T-helper 17 cell (primary cell): ENCODE results near the gene RASAL2. TPM values are rescaled to one million over a fixed set of nuclear protein-coding genes. Genes with fewer than 3 reads are reported as not detected.

ENCODE experiments used
- ATAC-seq: fragments of 150-1000 bp; cut with Tn5 transposase; 2 replicates; pipeline ENCODE4 v1.10.0; 2021; ENCODE audit warnings: mild to moderate bottlenecking, moderate library complexity
- DNase-seq, 3 donors: peaks; one replicate each; pipeline versions ENCODE4 v3.0.0 to v3.0.0-alpha.2; 2020 to 2021
- H3K9me3 ChIP-seq: one replicate; pipeline ENCODE4 v1.7.0; 2013; ENCODE audit warnings: low read length, mild to moderate bottlenecking; ENCODE audit not compliant: control insufficient read depth, poor library complexity, severe bottlenecking
- H3K27ac Mint-ChIP-seq: one replicate; pipeline ENCODE4 v1.8.0; 2022; ENCODE audit warnings: mild to moderate bottlenecking, moderate library complexity, mixed read lengths
- H3K27me3 Mint-ChIP-seq: one replicate; pipeline ENCODE4 v1.8.0; 2022; ENCODE audit warnings: mixed read lengths
- H3K36me3 Mint-ChIP-seq: one replicate; pipeline ENCODE4 v1.8.0; 2022; ENCODE audit warnings: low read depth, mixed read lengths
- H3K4me1 Mint-ChIP-seq: one replicate; pipeline ENCODE4 v1.8.0; 2022; ENCODE audit warnings: mild to moderate bottlenecking, mixed read lengths
- H3K4me3 Mint-ChIP-seq: one replicate; pipeline ENCODE4 v1.8.0; 2022; ENCODE audit warnings: mild to moderate bottlenecking, moderate library complexity, mixed read lengths
- total RNA-seq, 4 donors: library from RNA in 2 of 4; stranded (reverse) in 2 of 4; gene quantifications; one replicate each; pipeline ENCODE4 v1.2.3 and lab custom pipeline; 2022 to 2026

RASAL2 gene
- total RNA-seq, 2 donors from 2014 or later: 0.07 to 0.29 TPM

- ATAC-seq (no peak), DNase-seq (no peak)
- Mint-ChIP-seq H3K4me1 (peaks cover 6% of the 10 kb centered on the region), H3K36me3 (no peaks in the 10 kb centered on the region), H3K27me3 (peaks cover 9% of the 10 kb centered on the region), H3K27ac (no peak overlapping the region), H3K4me3 (no peak overlapping the region)
- H3K9me3 ChIP-seq: no peaks in the 10 kb centered on the region
Measured at GRCh38 chr1:178452013-178452412, 358.1 kb downstream of the RASAL2 start.

DNA sequence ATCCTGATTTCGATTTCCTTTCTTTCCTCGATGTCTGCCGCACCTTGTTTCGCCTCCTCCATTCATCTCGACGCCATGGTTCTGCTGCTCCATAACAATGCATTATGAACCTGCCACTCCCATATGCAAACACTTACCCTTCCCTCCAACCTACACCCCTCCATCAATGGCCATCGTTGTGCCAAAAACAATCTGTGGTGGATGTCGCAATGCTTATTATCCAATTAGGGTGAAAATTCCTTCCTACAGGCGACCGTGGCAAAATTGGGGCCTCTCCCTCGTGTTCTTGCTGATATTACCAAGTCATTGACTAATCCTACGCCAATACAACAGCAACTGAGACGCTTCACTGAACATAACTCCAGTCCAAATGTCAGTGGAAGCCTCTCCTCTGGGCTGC is 362.6 kb downstream of the RASAL2 start:
- ATAC-seq: no peak

GRCh38 chr1:178457651-178458050 is 363.7 kb downstream of the RASAL2 start:
- ATAC-seq (no peak), DNase-seq (no peak)
- Mint-ChIP-seq H3K36me3 (no peaks in the 10 kb centered on the region), H3K27ac (no peak overlapping the region), H3K27me3 (no peaks in the 10 kb centered on the region), H3K4me3 (no peak overlapping the region), H3K4me1 (no peaks in the 10 kb centered on the region)
- H3K9me3 ChIP-seq: no peaks in the 10 kb centered on the region

More for the DNA sequence above, 362.6 kb downstream of the RASAL2 start:
- Mint-ChIP-seq H3K27me3 (no peaks in the 10 kb centered on the region), H3K27ac (no peak overlapping the region), H3K4me3 (no peak overlapping the region), H3K4me1 (no peaks in the 10 kb centered on the region), H3K36me3 (no peaks in the 10 kb centered on the region)
- no peaks in the 10 kb centered on the region for H3K9me3 ChIP-seq
- no peak for DNase-seq

- no peak for ATAC-seq
Measured at GRCh38 chr1:178458203-178458602, 364.3 kb downstream of the RASAL2 start.

GRCh38 chr1:178461104-178461503 is 367.2 kb downstream of the RASAL2 start:
- DNase-seq (no peak), ATAC-seq (no peak)
- Mint-ChIP-seq H3K4me3 (no peak overlapping the region), H3K27ac (no peak overlapping the region), H3K4me1 (no peaks in the 10 kb centered on the region), H3K36me3 (no peaks in the 10 kb centered on the region), H3K27me3 (peaks cover 11% of the 10 kb centered on the region)
- H3K9me3 ChIP-seq: no peaks in the 10 kb centered on the region

More at GRCh38 chr1:178458203-178458602, 364.3 kb downstream of the RASAL2 start:
- no peaks in the 10 kb centered on the region for H3K9me3 ChIP-seq
- H3K36me3 Mint-ChIP-seq: no peaks in the 10 kb centered on the region
- no peak for DNase-seq
- no peaks in the 10 kb centered on the region for H3K4me1 Mint-ChIP-seq
- H3K27me3 Mint-ChIP-seq: no peaks in the 10 kb centered on the region
- no peak overlapping the region for H3K4me3 Mint-ChIP-seq
- H3K27ac Mint-ChIP-seq: no peak overlapping the region

DNA sequence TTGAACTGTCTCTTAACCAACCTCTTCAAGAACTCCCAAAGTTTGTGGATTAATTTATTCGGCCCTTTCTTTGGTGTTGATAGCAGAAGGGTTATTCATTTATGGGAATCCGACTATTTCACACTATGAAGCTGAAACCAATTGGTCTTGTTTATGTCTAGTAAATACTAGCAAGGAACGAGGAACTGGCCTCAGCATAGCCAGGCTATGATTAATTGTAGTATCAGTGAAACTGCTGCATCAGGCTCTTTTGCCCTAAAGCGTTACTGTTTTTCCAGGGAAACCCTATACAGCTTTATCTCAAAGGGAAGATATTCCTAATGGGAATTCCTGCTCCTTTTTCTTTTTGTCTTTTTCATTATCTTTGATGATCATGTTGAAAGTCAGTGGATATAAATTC is 367.8 kb downstream of the RASAL2 start:
- Mint-ChIP-seq H3K27me3 (peaks cover 15% of the 10 kb centered on the region), H3K4me3 (no peak overlapping the region), H3K4me1 (no peaks in the 10 kb centered on the region), H3K36me3 (no peaks in the 10 kb centered on the region), H3K27ac (no peak overlapping the region)
- no peaks in the 10 kb centered on the region for H3K9me3 ChIP-seq
- ATAC-seq: no peak
- no peak for DNase-seq

DNA sequence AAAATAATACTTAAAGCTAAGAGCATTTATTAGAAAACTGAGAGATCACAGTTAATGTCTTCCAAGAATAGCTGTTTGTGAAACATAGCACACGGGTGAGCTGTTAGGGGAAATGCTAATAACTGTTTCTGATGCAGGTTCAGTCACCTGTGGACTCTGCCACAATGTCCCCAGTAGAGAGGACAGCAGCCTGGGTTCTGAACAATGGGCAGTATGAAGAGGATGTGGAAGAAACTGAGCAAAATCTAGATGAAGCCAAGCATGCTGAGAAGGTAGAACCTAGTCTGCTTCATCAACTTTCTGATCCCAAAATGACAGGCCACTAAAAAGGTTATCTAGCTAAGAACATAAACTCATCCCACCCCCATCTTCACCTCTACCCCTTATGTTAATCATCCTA is 370.2 kb downstream of the RASAL2 start:
- H3K4me3 Mint-ChIP-seq: no peak overlapping the region
- ATAC-seq: no peak
- no peaks in the 10 kb centered on the region for H3K9me3 ChIP-seq
- H3K4me1 Mint-ChIP-seq: no peaks in the 10 kb centered on the region
- no peak overlapping the region for H3K27ac Mint-ChIP-seq
- peaks cover 28% of the 10 kb centered on the region for H3K27me3 Mint-ChIP-seq
- H3K36me3 Mint-ChIP-seq: no peaks in the 10 kb centered on the region
- no peak for DNase-seq

DNA sequence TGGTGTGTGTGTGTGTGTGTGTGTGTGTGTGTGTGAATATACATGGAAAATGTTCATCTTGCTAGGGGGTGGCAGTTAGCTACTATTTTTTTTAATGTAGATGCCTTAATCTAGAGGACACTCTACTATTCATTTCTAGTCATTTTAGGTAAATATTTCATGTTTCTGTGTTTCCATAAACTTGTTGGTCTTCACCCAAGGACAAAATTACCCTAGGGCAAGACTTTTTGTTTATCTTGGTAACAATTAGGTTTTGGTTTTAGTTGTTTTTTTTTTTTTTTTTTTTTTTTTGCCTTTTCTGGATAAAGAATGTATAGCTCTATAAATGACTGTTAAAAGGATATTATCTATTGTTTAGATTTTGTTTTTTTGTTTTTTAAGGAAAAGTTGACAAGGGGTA is 370.7 kb downstream of the RASAL2 start:
- Mint-ChIP-seq H3K36me3 (no peaks in the 10 kb centered on the region), H3K4me1 (no peaks in the 10 kb centered on the region), H3K27me3 (peaks cover 28% of the 10 kb centered on the region), H3K4me3 (no peak overlapping the region), H3K27ac (no peak overlapping the region)
- ATAC-seq (no peak), DNase-seq (no peak)
- H3K9me3 ChIP-seq: no peaks in the 10 kb centered on the region

- ATAC-seq (no peak), DNase-seq (no peak)
- Mint-ChIP-seq H3K27ac (no peak overlapping the region), H3K4me3 (no peak overlapping the region), H3K36me3 (no peaks in the 10 kb centered on the region), H3K27me3 (peaks cover 29% of the 10 kb centered on the region), H3K4me1 (no peaks in the 10 kb centered on the region)
- H3K9me3 ChIP-seq: no peaks in the 10 kb centered on the region
Measured at GRCh38 chr1:178465011-178465410, 371.1 kb downstream of the RASAL2 start.

- Mint-ChIP-seq H3K27ac (no peak overlapping the region), H3K4me3 (no peak overlapping the region), H3K4me1 (peaks cover 2% of the 10 kb centered on the region), H3K36me3 (no peaks in the 10 kb centered on the region), H3K27me3 (peaks cover 42% of the 10 kb centered on the region)
- no peak for ATAC-seq
- H3K9me3 ChIP-seq: no peaks in the 10 kb centered on the region
- no peak for DNase-seq
Measured at GRCh38 chr1:178467837-178468236, 373.9 kb downstream of the RASAL2 start.

- H3K4me1 Mint-ChIP-seq: peaks cover 2% of the 10 kb centered on the region
- H3K4me3 Mint-ChIP-seq: no peak overlapping the region
- no peaks in the 10 kb centered on the region for H3K9me3 ChIP-seq
- no peak for DNase-seq
- H3K27me3 Mint-ChIP-seq: peaks cover 55% of the 10 kb centered on the region
- H3K36me3 Mint-ChIP-seq: no peaks in the 10 kb centered on the region
- ATAC-seq: no peak
- no peak overlapping the region for H3K27ac Mint-ChIP-seq
Measured at GRCh38 chr1:178470411-178470960, 376.6 kb downstream of the RASAL2 start.

- H3K9me3 ChIP-seq: no peaks in the 10 kb centered on the region
- no peak for ATAC-seq
- peaks cover 2% of the 10 kb centered on the region for H3K4me1 Mint-ChIP-seq
- DNase-seq: no peak
- no peaks in the 10 kb centered on the region for H3K36me3 Mint-ChIP-seq
- H3K27me3 Mint-ChIP-seq: peaks cover 48% of the 10 kb centered on the region
- H3K4me3 Mint-ChIP-seq: no peak overlapping the region
- H3K27ac Mint-ChIP-seq: no peak overlapping the region
Measured at GRCh38 chr1:178472531-178472930, 378.6 kb downstream of the RASAL2 start.

- no peaks in the 10 kb centered on the region for H3K9me3 ChIP-seq
- no peak for ATAC-seq
- Mint-ChIP-seq H3K27ac (no peak overlapping the region), H3K36me3 (no peaks in the 10 kb centered on the region), H3K4me3 (no peak overlapping the region), H3K27me3 (peaks cover 30% of the 10 kb centered on the region), H3K4me1 (peaks cover 2% of the 10 kb centered on the region)
- DNase-seq: no peak
Measured at GRCh38 chr1:178477373-178477772, 383.5 kb downstream of the RASAL2 start.

GRCh38 chr1:178477841-178478240 is 383.9 kb downstream of the RASAL2 start:
- no peak overlapping the region for H3K4me3 Mint-ChIP-seq
- peaks cover 26% of the 10 kb centered on the region for H3K27me3 Mint-ChIP-seq
- DNase-seq: no peak
- H3K27ac Mint-ChIP-seq: no peak overlapping the region
- no peaks in the 10 kb centered on the region for H3K4me1 Mint-ChIP-seq
- H3K9me3 ChIP-seq: no peaks in the 10 kb centered on the region
- no peak for ATAC-seq
- H3K36me3 Mint-ChIP-seq: no peaks in the 10 kb centered on the region
